IMR-90 (cell line): ENCODE results near the gene SP3. TPM values are rescaled to one million over a fixed set of nuclear protein-coding genes. Genes with fewer than 3 reads are reported as not detected.

Source experiments
- ATAC-seq: fragments of 200-7000 bp; cut with Tn5 transposase; 2 replicates; pipeline ENCODE4 v1.9.1; 2020; ENCODE audit warnings: low read depth, mild to moderate bottlenecking, moderate library complexity
- BruUV-seq: library from RNA; stranded (reverse); fragments of 400-500 nt; replicated peaks from 2 replicates; lab custom pipeline; 2021; lab: Mats Ljungman, UMichigan
- CTCF ChIA-PET: fragments of 300-600 bp; formaldehyde crosslinking; extraction: SDS; loops from one replicate; lab custom pipeline; 2021; ENCODE audit warnings: antibody characterized with exemption; lab: Yijun Ruan, JAX
- POLR2A ChIA-PET: fragments of 300-600 bp; sonication (Branson Sonifier 250); formaldehyde crosslinking; loops from one replicate; lab custom pipeline; 2022; ENCODE audit warnings: antibody characterized with exemption; ENCODE audit not compliant: unreplicated experiment; lab: Charles Lee
- DNase-seq: peaks from one replicate; pipeline ENCODE4 v3.0.0; 2013
- H2AFZ ChIP-seq: replicated peaks from 2 replicates; pipeline ENCODE3; 2013; ENCODE audit warnings: low read length, mild to moderate bottlenecking; ENCODE audit not compliant: poor library complexity
- H2AK5ac ChIP-seq: 2 replicates; pipeline ENCODE4 v1.6.1; 2013; ENCODE audit warnings: low read depth, low read length, inconsistent platforms
- H2AK9ac ChIP-seq: replicated peaks from 2 replicates; pipeline ENCODE3; 2013; ENCODE audit warnings: mild to moderate bottlenecking, low read depth, low read length, moderate library complexity; ENCODE audit not compliant: poor library complexity
- H2BK120ac ChIP-seq: 2 replicates; pipeline ENCODE4 v1.6.1; 2013; ENCODE audit warnings: low read depth, low read length, inconsistent platforms
- H2BK15ac ChIP-seq: 3 replicates; pipeline ENCODE4 v1.6.1; 2013; ENCODE audit warnings: low read depth, low read length, inconsistent platforms
- H2BK20ac ChIP-seq: 2 replicates; pipeline ENCODE4 v1.6.1; 2013; ENCODE audit warnings: low read depth, mild to moderate bottlenecking, inconsistent platforms, low read length, moderate library complexity
- H2BK5ac ChIP-seq: 2 replicates; pipeline ENCODE4 v1.6.1; 2013; ENCODE audit warnings: mild to moderate bottlenecking, low read depth, low read length, inconsistent platforms; ENCODE audit not compliant: poor library complexity, severe bottlenecking
- H3K14ac ChIP-seq: replicated peaks from 2 replicates; pipeline ENCODE4 v1.6.1; 2013; ENCODE audit warnings: low read depth, low read length, inconsistent platforms
- H3K18ac ChIP-seq: 2 replicates; pipeline ENCODE4 v1.6.1; 2013; ENCODE audit warnings: low read depth, low read length, control low read depth
- H3K23ac ChIP-seq: 2 replicates; pipeline ENCODE4 v1.6.1; 2013; ENCODE audit warnings: low read depth, low read length, inconsistent platforms
- H3K27ac ChIP-seq: 2 replicates; pipeline ENCODE4 v1.5.1; 2013; ENCODE audit warnings: mild to moderate bottlenecking, control low read depth, low read length; ENCODE audit not compliant: insufficient read depth
- H3K27me3 ChIP-seq: 2 replicates; pipeline ENCODE4 v1.6.1; 2013; ENCODE audit warnings: low read length; ENCODE audit not compliant: control insufficient read depth, insufficient read depth
- H3K36me3 ChIP-seq: 2 replicates; pipeline ENCODE4 v1.6.1; 2013; ENCODE audit warnings: low read length, mixed read lengths; ENCODE audit not compliant: control insufficient read depth, insufficient read depth
- H3K4ac ChIP-seq: 2 replicates; pipeline ENCODE4 v1.6.1; 2013; ENCODE audit warnings: low read depth, low read length, inconsistent platforms
- H3K4me1 ChIP-seq: 2 replicates; pipeline ENCODE4 v1.6.1; 2013; ENCODE audit warnings: low read length, mixed read lengths; ENCODE audit not compliant: control insufficient read depth, insufficient read depth
- H3K4me2 ChIP-seq: 2 replicates; pipeline ENCODE4 v1.6.1; 2013; ENCODE audit warnings: low read depth, mild to moderate bottlenecking, control low read depth, low read length, moderate library complexity
- H3K4me3 ChIP-seq: 2 replicates; pipeline ENCODE4 v1.5.1; 2013; ENCODE audit warnings: low read depth, mild to moderate bottlenecking, control low read depth, low read length, moderate library complexity; ENCODE audit not compliant: insufficient read depth
- H3K56ac ChIP-seq: 2 replicates; pipeline ENCODE4 v1.6.1; 2013; ENCODE audit warnings: low read length, inconsistent platforms; ENCODE audit not compliant: insufficient read depth; ENCODE audit errors: extremely low read depth
- H3K79me1 ChIP-seq, 2 experiments: 2 replicates each; pipeline ENCODE4 v1.6.1; 2013; ENCODE audit warnings: low read length in 2 of 2, inconsistent platforms in 1 of 2, low read depth in 1 of 2
- H3K9ac ChIP-seq: 2 replicates; pipeline ENCODE4 v1.6.1; 2013; ENCODE audit warnings: low read depth, low read length, control low read depth
- H3K9me1 ChIP-seq: 2 replicates; pipeline ENCODE4 v1.6.1; 2013; ENCODE audit warnings: low read length, inconsistent platforms; ENCODE audit not compliant: insufficient read depth
- H3K9me3 ChIP-seq: 2 replicates; pipeline ENCODE4 v1.6.1; 2013; ENCODE audit warnings: low read length; ENCODE audit not compliant: control insufficient read depth, insufficient read depth
- H4K20me1 ChIP-seq: 2 replicates; pipeline ENCODE4 v1.6.1; 2013; ENCODE audit warnings: low read length, inconsistent platforms; ENCODE audit not compliant: insufficient read depth
- H4K5ac ChIP-seq: 2 replicates; pipeline ENCODE4 v1.6.1; 2013; ENCODE audit warnings: mild to moderate bottlenecking, low read depth, low read length, control low read depth
- H4K8ac ChIP-seq, 2 experiments: 2 replicates each; pipeline ENCODE4 v1.6.1; 2013; ENCODE audit warnings: low read depth in 2 of 2, low read length in 2 of 2, control low read depth in 1 of 2, inconsistent platforms in 1 of 2
- H4K91ac ChIP-seq: 2 replicates; pipeline ENCODE4 v1.6.1; 2013; ENCODE audit warnings: low read depth, low read length, inconsistent platforms; ENCODE audit not compliant: insufficient read depth
- BHLHE40 ChIP-seq: fragments of 150-350 bp; IDR thresholded peaks from 2 replicates; pipeline ENCODE4 v1.6.1; 2016; ENCODE audit warnings: mild to moderate bottlenecking, low read depth, low read length
- CEBPB ChIP-seq: IDR thresholded peaks from 2 replicates; pipeline ENCODE4 v1.6.1; 2012; ENCODE audit warnings: low read depth, low read length, improper control_type of control experiment
- CTCF ChIP-seq: conservative IDR thresholded peaks from 2 replicates; pipeline ENCODE4 v1.5.1; 2012; ENCODE audit warnings: mild to moderate bottlenecking, low read depth, low read length, improper control_type of control experiment
- ELK1 ChIP-seq: fragments of 150-350 bp; IDR thresholded peaks from 2 replicates; pipeline ENCODE4 v1.6.1; 2016; ENCODE audit warnings: low read depth, mild to moderate bottlenecking, low read length, moderate library complexity, borderline replicate concordance
- FOS ChIP-seq: fragments of 150-350 bp; IDR thresholded peaks from 2 replicates; pipeline ENCODE4 v1.6.1; 2016; ENCODE audit warnings: low read depth, low read length
- MAFK ChIP-seq: IDR thresholded peaks from 2 replicates; pipeline ENCODE4 v1.6.1; 2012; ENCODE audit warnings: low read depth, low read length, improper control_type of control experiment
- MAZ ChIP-seq: IDR thresholded peaks from 2 replicates; pipeline ENCODE4 v1.6.1; 2012; ENCODE audit warnings: low read depth, mild to moderate bottlenecking, low read length, improper control_type of control experiment, moderate library complexity, borderline replicate concordance
- RAD21 ChIP-seq: IDR thresholded peaks from 2 replicates; pipeline ENCODE4 v1.6.1; 2012; ENCODE audit warnings: low read length, improper control_type of control experiment
- RCOR1 ChIP-seq: IDR thresholded peaks from 2 replicates; pipeline ENCODE4 v1.6.1; 2012; ENCODE audit warnings: mild to moderate bottlenecking, low read length, improper control_type of control experiment; ENCODE audit not compliant: insufficient replicate concordance
- RFX5 ChIP-seq: IDR thresholded peaks from 2 replicates; pipeline ENCODE4 v1.8.0; 2012; ENCODE audit warnings: low read depth, mild to moderate bottlenecking, low read length, moderate library complexity
- SMC3 ChIP-seq: fragments of 150-350 bp; IDR thresholded peaks from 2 replicates; pipeline ENCODE4 v1.6.1; 2016; ENCODE audit warnings: low read depth, mild to moderate bottlenecking, antibody characterized with exemption, low read length, moderate library complexity
- WGBS, 2 experiments: methylation state at CpG; one replicate each; pipeline versions ENCODE4 v1.1.5 to v1.1.7; 2013; ENCODE audit warnings: missing lambda C conversion rate in 2 of 2; ENCODE audit not compliant: insufficient read length in 1 of 2; ENCODE audit errors: extremely low coverage in 2 of 2; 5-methylcytosine and 5-hydroxymethylcytosine counted together
- dilution Hi-C: fragments of 300-500 bp; cut with HindIII; formaldehyde crosslinking; loops from one replicate; pipeline ENCODE4 v1.14.3; 2018; ENCODE audit warnings: low sequenced_read_pairs; ENCODE audit not compliant: unreplicated experiment
- in situ Hi-C: fragments of 300-500 bp; cut with MboI; formaldehyde crosslinking; loops from 3 replicates; pipeline ENCODE4 v1.14.3; 2019; ENCODE audit warnings: low sequenced_read_pairs, inconsistent platforms, mixed read lengths
- intact Hi-C: fragments of 100-400 bp; cut with micrococcal nuclease; formaldehyde crosslinking; loops from 2 replicates; pipeline ENCODE4 v1.10.0; 2022
- polyA plus RNA-seq, 3 experiments: library from polyadenylated mRNA; depleted of rRNA; stranded (reverse); fragments of >200 nt; gene quantifications; 2 replicates each; pipeline ENCODE4 v1.2.3, GENCODE V29; 2012; ENCODE audit warnings: low replicate concordance in 1 of 3
- total RNA-seq: library from RNA; depleted of rRNA; stranded (reverse); fragments of >200 nt; gene quantifications from 2 replicates; pipeline ENCODE4 v1.2.3, GENCODE V29; 2012
- TF ChIP-seq, protein P1 (sequence below): fragments of 150-350 bp; IDR thresholded peaks from 2 replicates; pipeline ENCODE4 v1.6.1; 2017; ENCODE audit warnings: mild to moderate bottlenecking, antibody characterized with exemption, low read length, low read depth

Gene SP3
- total and polyA plus RNA-seq, 2 of the 4 experiments (the other 2 are of a cell fraction) = 26.7 to 136 TPM

- Histone ChIP-seq H4K91ac (no peak overlapping the region), H4K20me1 (peaks cover 28% of the 10 kb centered on the region), H2BK15ac (no peak overlapping the region), H4K8ac (no peak overlapping the region), H3K27me3 (no peaks in the 10 kb centered on the region), H3K4me3 (peak overlapping the region; percentile 92), H3K4me1 (peaks cover 6% of the 10 kb centered on the region), H2AFZ (no peak overlapping the region), H3K9ac (peak overlapping the region; percentile 93; the same call in 1 of the 2 replicates), H3K23ac (peak overlapping the region; percentile 86), H2BK20ac (no peak overlapping the region), H2AK5ac (no peak overlapping the region), H2BK120ac (no peak overlapping the region), H3K14ac (peak overlapping the region; percentile 80; the same call in 1 of the 2 replicates), H3K4me2 (peak overlapping the region; percentile 93), H2AK9ac (no peak overlapping the region), H3K9me3 (no peaks in the 10 kb centered on the region), H3K18ac (no peak overlapping the region), H3K27ac (no peak overlapping the region), H3K4ac (no peak overlapping the region; the same call in 1 of the 2 replicates), H3K79me1 (peaks cover 11 to 19% of the 10 kb centered on the region in 2 experiments; a peak in 2 of 4 replicates), H3K56ac (no peak overlapping the region), H3K9me1 (no peaks in the 10 kb centered on the region), H4K5ac (no peak overlapping the region), H3K36me3 (peaks cover 2% of the 10 kb centered on the region; the same call in 1 of the 2 replicates), H2BK5ac (peak overlapping the region; percentile 96)
- ChIA-PET POLR2A (interaction anchor here (0.6 to 0.8 kb wide), 2 partner anchors 20 to 423 kb away, joined by 4 read pairs; no protein-coding TSS in a partner anchor), CTCF (interaction anchor here (1.3 kb wide), 1 partner anchor 379 kb away, joined by 3 read pairs; no protein-coding TSS in a partner anchor)
- DNase-seq (no peak), ATAC-seq (no peak)
- dilution Hi-C loops = no loop called here
- TF ChIP-seq MAZ (no peak), MAFK (no peak), RAD21 (no peak), SMC3 (no peak), ELK1 (no peak), BHLHE40 (no peak), CTCF (no peak), CEBPB (no peak), FOS (no peak), RFX5 (no peak), RCOR1 (no peak)
- TF ChIP-seq, protein P1, sequence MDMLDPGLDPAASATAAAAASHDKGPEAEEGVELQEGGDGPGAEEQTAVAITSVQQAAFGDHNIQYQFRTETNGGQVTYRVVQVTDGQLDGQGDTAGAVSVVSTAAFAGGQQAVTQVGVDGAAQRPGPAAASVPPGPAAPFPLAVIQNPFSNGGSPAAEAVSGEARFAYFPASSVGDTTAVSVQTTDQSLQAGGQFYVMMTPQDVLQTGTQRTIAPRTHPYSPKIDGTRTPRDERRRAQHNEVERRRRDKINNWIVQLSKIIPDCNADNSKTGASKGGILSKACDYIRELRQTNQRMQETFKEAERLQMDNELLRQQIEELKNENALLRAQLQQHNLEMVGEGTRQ = no peak
- no CpG with 5 or more reads among the region's 4 CpGs for WGBS, 2 experiments
- intact Hi-C loops = loop anchor here (2.0 to 10.0 kb wide), 3 partner anchors 282 to 390 kb away; partner anchors contain the start of gene OLA1
- in situ Hi-C loops = no loop called here
- BruUV-seq = no TSS peak
These were observed 2.5 kb downstream of the SP3 start for GRCh38 chr2:173962583-173963110.
